DND-41 (cell line): ENCODE measurements around the gene PXK.

Source experiments
- ATAC-seq: fragments of 200-7000 bp; cut with Tn5 transposase; 3 replicates; pipeline ENCODE4 v1.9.1; 2021; ENCODE audit warnings: low read depth; ENCODE audit not compliant: insufficient read depth
- DNase-seq: peaks from one replicate; pipeline ENCODE4 v3.0.0-alpha.2; 2020
- H2AFZ ChIP-seq: 2 replicates; pipeline ENCODE4 v1.6.0; 2012; ENCODE audit warnings: low read depth, low read length
- H3K27ac ChIP-seq: 2 replicates; pipeline ENCODE4 v1.5.1; 2012; ENCODE audit warnings: low read length, inconsistent platforms
- H3K27me3 ChIP-seq: fragments of 200-600 bp; sonication (generic); 2 replicates; pipeline ENCODE4 v1.6.0; 2012; ENCODE audit warnings: low read length, mild to moderate bottlenecking, inconsistent platforms; ENCODE audit not compliant: insufficient read depth, poor library complexity
- H3K36me3 ChIP-seq: 2 replicates; pipeline ENCODE4 v1.5.1; 2012; ENCODE audit warnings: low read length, inconsistent platforms; ENCODE audit not compliant: insufficient read depth
- H3K4me1 ChIP-seq: 2 replicates; pipeline ENCODE4 v1.5.1; 2012; ENCODE audit warnings: mild to moderate bottlenecking, low read length; ENCODE audit not compliant: insufficient read depth
- H3K4me2 ChIP-seq: 2 replicates; pipeline ENCODE4 v1.6.0; 2012; ENCODE audit warnings: mild to moderate bottlenecking, moderate library complexity, low read length, inconsistent platforms; ENCODE audit not compliant: insufficient read depth
- H3K4me3 ChIP-seq, 2 experiments: fragments of 200-600 bp in 1 of 2; shearing (Covaris generic) in 1 of 2; 2 replicates each; pipeline ENCODE4 v1.5.1; 2012 to 2016; ENCODE audit warnings: inconsistent platforms in 2 of 2, low read length in 2 of 2, mild to moderate bottlenecking in 2 of 2, low read depth in 1 of 2, moderate library complexity in 1 of 2
- H3K79me2 ChIP-seq: 2 replicates; pipeline ENCODE4 v1.6.0; 2012; ENCODE audit warnings: low read length, inconsistent platforms; ENCODE audit not compliant: insufficient read depth
- H3K9ac ChIP-seq: 2 replicates; pipeline ENCODE4 v1.6.0; 2012; ENCODE audit warnings: low read depth, mild to moderate bottlenecking, inconsistent platforms, low read length, moderate library complexity
- H3K9me3 ChIP-seq: 2 replicates; pipeline ENCODE4 v1.5.1; 2012; ENCODE audit warnings: low read length, moderate library complexity, mild to moderate bottlenecking, inconsistent platforms; ENCODE audit not compliant: insufficient read depth, severe bottlenecking
- H4K20me1 ChIP-seq: 2 replicates; pipeline ENCODE4 v1.6.0; 2012; ENCODE audit warnings: low read length; ENCODE audit not compliant: insufficient read depth
- CTCF ChIP-seq: IDR thresholded peaks from 2 replicates; pipeline ENCODE4 v1.5.1; 2012; ENCODE audit warnings: borderline replicate concordance, low read length, moderate library complexity, mild to moderate bottlenecking; ENCODE audit not compliant: poor library complexity, severe bottlenecking; ENCODE audit errors: extremely low read depth
- EZH2 ChIP-seq: IDR thresholded peaks from 3 replicates; pipeline ENCODE4 v1.6.1; 2012; ENCODE audit warnings: borderline replicate concordance, low read depth, mild to moderate bottlenecking, moderate library complexity, low read length, inconsistent platforms; ENCODE audit not compliant: severe bottlenecking

PXK gene

GRCh38 chr3:58298190-58298589, 34.5 kb upstream of the PXK start:
- Histone ChIP-seq H3K36me3 (no peaks in the 10 kb centered on the region), H4K20me1 (no peaks in the 10 kb centered on the region), H3K9ac (no peak overlapping the region), H2AFZ (no peak overlapping the region), H3K4me3 (no peak overlapping the region), H3K79me2 (no peaks in the 10 kb centered on the region), H3K27ac (no peak overlapping the region), H3K4me1 (no peaks in the 10 kb centered on the region), H3K9me3 (no peaks in the 10 kb centered on the region), H3K4me2 (no peak overlapping the region), H3K27me3 (peaks cover 16% of the 10 kb centered on the region)
- ATAC-seq = no peak
- DNase-seq = no peak
- no peak for TF ChIP-seq EZH2
- TF ChIP-seq CTCF = no peak

GRCh38 chr3:58299075-58299474, 33.6 kb upstream of the PXK start:
- no peak overlapping the region for H2AFZ ChIP-seq
- DNase-seq (no peak), ATAC-seq (no peak)
- no peaks in the 10 kb centered on the region for H3K79me2 ChIP-seq
- peaks cover 16% of the 10 kb centered on the region for H3K27me3 ChIP-seq
- no peak overlapping the region for H3K9ac ChIP-seq
- no peaks in the 10 kb centered on the region for H3K9me3 ChIP-seq
- H3K27ac ChIP-seq = no peak overlapping the region
- no peak overlapping the region for H3K4me3 ChIP-seq
- H3K4me1 ChIP-seq = no peaks in the 10 kb centered on the region
- H3K36me3 ChIP-seq = no peaks in the 10 kb centered on the region
- H3K4me2 ChIP-seq = no peak overlapping the region
- no peaks in the 10 kb centered on the region for H4K20me1 ChIP-seq
- TF ChIP-seq CTCF (no peak), EZH2 (no peak)

- Histone ChIP-seq H3K79me2 (no peaks in the 10 kb centered on the region), H2AFZ (no peak overlapping the region), H3K36me3 (no peaks in the 10 kb centered on the region), H3K27ac (no peak overlapping the region), H3K9ac (no peak overlapping the region), H3K9me3 (no peaks in the 10 kb centered on the region), H3K4me3 (no peak overlapping the region), H3K27me3 (peaks cover 16% of the 10 kb centered on the region), H4K20me1 (no peaks in the 10 kb centered on the region), H3K4me1 (no peaks in the 10 kb centered on the region), H3K4me2 (no peak overlapping the region)
- DNase-seq (no peak), ATAC-seq (no peak)
- TF ChIP-seq EZH2 = no peak
- TF ChIP-seq CTCF = peak; percentile 51
Measured at GRCh38 chr3:58299839-58300516, 32.7 kb upstream of the PXK start.
